Activated CD8-positive, alpha-beta T cell treated with anti-CD3 and anti-CD28 coated beads, Interleukin-2, amount 10 ng/mL, durations not matched to agents 7 days and 5 days (primary cell): Measurements from ENCODE around the gene PDIA4. TPM values are rescaled to one million over a fixed set of nuclear protein-coding genes. Genes with fewer than 3 reads are reported as not detected.
A peak's percentile ranks its signal among the peaks of the same experiment; 100 is the strongest.

Experiments used
- ATAC-seq: fragments of 150-1000 bp; cut with Tn5 transposase; one replicate; pipeline ENCODE4 v1.10.0; 2021; ENCODE audit warnings: moderate library complexity
- CTCF ChIA-PET: fragments of 350-600 bp; sonication (Branson Sonifier 250); formaldehyde crosslinking; loops from one replicate; lab custom pipeline; 2021; ENCODE audit warnings: antibody characterized with exemption; lab: Charles Lee
- POLR2A ChIA-PET: fragments of 350-600 bp; sonication (Branson Sonifier 250); formaldehyde crosslinking; loops from one replicate; lab custom pipeline; 2021; ENCODE audit warnings: antibody characterized with exemption; lab: Charles Lee
- DNase-seq: peaks from one replicate; pipeline ENCODE4 v3.0.0-alpha.2; 2020
- H3K27ac Mint-ChIP-seq: one replicate; pipeline ENCODE4 v1.8.0; 2021; ENCODE audit warnings: mild to moderate bottlenecking, mixed read lengths
- H3K27me3 Mint-ChIP-seq: one replicate; pipeline ENCODE4 v1.8.0; 2021; ENCODE audit warnings: low read depth, mixed read lengths
- H3K36me3 Mint-ChIP-seq: one replicate; pipeline ENCODE4 v1.8.0; 2021; ENCODE audit warnings: low read depth, mixed read lengths
- H3K4me1 Mint-ChIP-seq: one replicate; pipeline ENCODE4 v1.8.0; 2021; ENCODE audit warnings: low read depth, mixed read lengths
- H3K4me3 Mint-ChIP-seq: one replicate; pipeline ENCODE4 v1.8.0; 2021; ENCODE audit warnings: mild to moderate bottlenecking, mixed read lengths
- H3K9me3 Mint-ChIP-seq: one replicate; pipeline ENCODE4 v1.8.0; 2022; ENCODE audit warnings: mixed read lengths; ENCODE audit not compliant: insufficient read depth
- total RNA-seq, 2 experiments: library from RNA; stranded (reverse); gene quantifications; one replicate each; pipeline ENCODE4 v1.2.3, GENCODE V29; 2021

Gene PDIA4
- total RNA-seq, 2 experiments from 2014 or later: 90.6 to 92.2 TPM

DNA sequence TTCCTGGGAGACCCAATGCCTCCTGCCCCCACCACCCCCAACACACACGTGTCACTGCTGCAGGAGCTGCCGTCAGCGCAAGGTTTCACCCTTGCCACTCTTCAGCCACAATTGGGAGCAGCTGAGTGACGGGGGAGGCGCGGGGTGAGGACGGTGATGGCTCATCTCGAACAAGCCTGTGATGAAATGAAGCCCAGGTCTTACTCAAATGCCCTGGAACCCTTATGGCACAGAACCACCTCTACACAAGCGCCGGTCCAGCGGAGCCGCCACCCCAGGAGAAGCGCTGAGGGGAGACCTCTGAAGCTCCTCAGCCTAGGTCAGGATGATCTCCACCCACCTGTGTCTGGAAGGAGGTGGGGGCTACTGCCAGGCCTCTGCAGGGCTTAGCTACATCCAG, 25.7 kb downstream of the PDIA4 start:
- POLR2A ChIA-PET: interaction anchor here (1.6 kb wide), 1 partner anchor 19 kb away, joined by 6 read pairs; no protein-coding TSS in a partner anchor
- peaks cover 3% of the 10 kb centered on the region for H3K4me1 Mint-ChIP-seq
- no peaks in the 10 kb centered on the region for H3K27me3 Mint-ChIP-seq
- ATAC-seq (no peak), DNase-seq (no peak)
- H3K36me3 Mint-ChIP-seq: peaks cover 35% of the 10 kb centered on the region
- no peaks in the 10 kb centered on the region for H3K9me3 Mint-ChIP-seq
- H3K27ac Mint-ChIP-seq: no peak overlapping the region
- CTCF ChIA-PET: interaction anchor here (2.5 kb wide), 1 partner anchor 63 kb away, joined by 12 read pairs; no protein-coding TSS in a partner anchor
- no peak overlapping the region for H3K4me3 Mint-ChIP-seq

DNA sequence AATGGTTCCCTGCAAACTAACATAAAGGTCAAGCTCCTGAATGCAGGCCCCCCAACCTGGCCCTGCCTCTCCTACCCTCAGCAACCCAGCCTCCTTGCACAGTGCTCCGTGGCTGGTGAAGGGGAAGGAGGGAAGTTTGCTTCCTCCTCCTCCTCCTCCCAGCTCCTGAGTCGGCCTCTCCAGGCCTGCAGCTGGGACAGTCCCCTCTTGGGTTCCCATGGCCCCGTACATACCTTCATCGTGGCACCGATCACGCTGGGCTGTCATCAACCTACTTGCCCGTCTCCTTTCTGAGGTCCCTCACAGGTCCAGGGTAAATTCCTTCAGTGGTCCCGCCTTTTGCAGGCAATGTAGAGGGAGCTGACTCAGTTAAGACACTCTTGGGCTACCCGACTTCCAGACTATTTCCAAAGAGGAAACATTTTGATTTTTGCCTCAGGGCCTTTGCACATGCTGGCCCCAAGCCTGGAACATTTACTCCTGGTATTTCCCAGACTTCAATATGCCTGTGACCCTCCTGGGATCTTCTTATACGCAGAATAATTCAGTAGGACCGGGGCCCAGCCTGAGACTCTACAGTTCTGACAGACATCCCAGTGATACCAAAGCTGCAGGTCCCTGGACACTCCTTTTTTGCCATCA, 26.8 kb downstream of the PDIA4 start:
- CTCF ChIA-PET: interaction anchor here (0.5 to 2.5 kb wide), 3 partner anchors 60 to 64 kb away, joined by 3 to 13 read pairs (median 12); no protein-coding TSS in a partner anchor
- Mint-ChIP-seq H3K27ac (no peak overlapping the region), H3K9me3 (no peaks in the 10 kb centered on the region), H3K36me3 (peaks cover 30% of the 10 kb centered on the region), H3K27me3 (no peaks in the 10 kb centered on the region), H3K4me3 (no peak overlapping the region), H3K4me1 (peaks cover 3% of the 10 kb centered on the region)
- POLR2A ChIA-PET: interaction anchor here (1.6 kb wide), 1 partner anchor 18 kb away, joined by 6 read pairs; no protein-coding TSS in a partner anchor
- no peak for ATAC-seq
- no peak for DNase-seq

DNA sequence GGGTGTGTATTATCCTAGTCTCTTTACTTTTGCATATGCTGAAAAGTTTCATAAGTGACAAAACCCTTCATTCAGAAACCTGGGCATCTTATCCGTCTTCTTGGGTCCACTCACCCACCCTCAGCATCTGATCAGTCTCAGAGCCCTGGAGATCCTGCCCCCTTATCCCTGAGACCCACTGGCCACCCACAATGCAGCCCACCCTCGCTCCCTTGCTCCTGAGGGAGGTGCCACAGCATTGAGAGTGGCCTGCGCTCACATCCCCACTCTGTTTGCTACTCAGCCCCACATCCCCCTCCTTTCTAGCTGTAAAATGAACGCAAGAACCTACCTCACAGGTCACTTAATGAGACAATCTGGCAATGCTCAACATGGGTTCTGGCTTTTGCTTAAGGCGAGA, 27.3 kb downstream of the PDIA4 start:
- Mint-ChIP-seq H3K4me3 (no peak overlapping the region), H3K27me3 (no peaks in the 10 kb centered on the region), H3K9me3 (no peaks in the 10 kb centered on the region), H3K27ac (no peak overlapping the region), H3K36me3 (peaks cover 26% of the 10 kb centered on the region), H3K4me1 (peaks cover 3% of the 10 kb centered on the region)
- CTCF ChIA-PET: interaction anchor here (2.1 kb wide), 1 partner anchor 65 kb away, joined by 13 read pairs; no protein-coding TSS in a partner anchor
- DNase-seq (no peak), ATAC-seq (no peak)
- POLR2A ChIA-PET: no interaction called here

DNA sequence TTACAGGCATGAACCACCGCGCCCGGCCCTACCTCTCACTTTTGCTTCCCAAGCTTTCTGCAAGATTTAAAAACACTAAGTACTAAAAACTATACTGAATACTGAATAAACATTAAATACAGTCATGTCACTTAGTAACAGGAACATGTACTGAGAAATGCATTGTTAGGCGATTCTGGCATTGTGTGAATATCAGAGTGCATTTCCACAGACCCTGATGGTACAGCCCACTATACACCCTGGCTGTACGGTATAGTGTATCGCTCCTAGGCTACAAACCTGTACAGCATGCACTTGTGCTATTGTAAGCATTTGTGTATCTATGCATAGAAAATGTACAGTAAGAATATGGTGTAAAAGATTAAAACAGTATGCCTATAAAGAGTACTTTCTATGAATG, 29.1 kb downstream of the PDIA4 start:
- Mint-ChIP-seq H3K36me3 (peaks cover 21% of the 10 kb centered on the region), H3K9me3 (no peaks in the 10 kb centered on the region), H3K27ac (no peak overlapping the region), H3K4me1 (no peaks in the 10 kb centered on the region), H3K4me3 (no peak overlapping the region), H3K27me3 (no peaks in the 10 kb centered on the region)
- DNase-seq: no peak
- CTCF ChIA-PET: interaction anchor here (0.7 to 2.1 kb wide), 3 partner anchors 9 to 66 kb away, joined by 3 to 13 read pairs (median 3); no protein-coding TSS in a partner anchor
- ATAC-seq: no peak
- POLR2A ChIA-PET: interaction anchor here (0.6 kb wide), 1 partner anchor 9 kb away, joined by 3 read pairs; no protein-coding TSS in a partner anchor

DNA sequence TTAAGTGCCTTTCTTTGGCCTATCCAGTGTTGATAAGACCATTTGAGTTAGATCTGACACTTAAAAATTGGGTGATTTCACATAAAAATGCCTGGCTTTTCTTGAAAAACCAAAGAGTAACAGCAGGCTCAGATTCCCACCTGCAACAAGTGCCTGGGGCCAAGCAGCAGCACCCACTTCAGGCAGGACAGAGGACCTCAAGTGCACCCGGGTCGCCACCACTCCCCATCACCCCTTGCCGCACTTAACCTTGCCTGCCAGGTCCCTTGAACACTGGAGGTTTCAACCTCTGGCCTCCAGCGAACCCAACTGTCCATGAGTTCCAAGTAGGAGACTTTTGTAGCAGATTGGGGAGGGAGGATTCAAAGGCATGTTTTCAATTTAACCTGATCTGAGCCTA, 30.8 kb downstream of the PDIA4 start:
- no peaks in the 10 kb centered on the region for H3K4me1 Mint-ChIP-seq
- peaks cover 6% of the 10 kb centered on the region for H3K36me3 Mint-ChIP-seq
- no peaks in the 10 kb centered on the region for H3K9me3 Mint-ChIP-seq
- H3K27me3 Mint-ChIP-seq: no peaks in the 10 kb centered on the region
- ChIA-PET POLR2A (no interaction called here), CTCF (no interaction called here)
- H3K4me3 Mint-ChIP-seq: no peak overlapping the region
- ATAC-seq: no peak
- no peak overlapping the region for H3K27ac Mint-ChIP-seq
- no peak for DNase-seq

DNA sequence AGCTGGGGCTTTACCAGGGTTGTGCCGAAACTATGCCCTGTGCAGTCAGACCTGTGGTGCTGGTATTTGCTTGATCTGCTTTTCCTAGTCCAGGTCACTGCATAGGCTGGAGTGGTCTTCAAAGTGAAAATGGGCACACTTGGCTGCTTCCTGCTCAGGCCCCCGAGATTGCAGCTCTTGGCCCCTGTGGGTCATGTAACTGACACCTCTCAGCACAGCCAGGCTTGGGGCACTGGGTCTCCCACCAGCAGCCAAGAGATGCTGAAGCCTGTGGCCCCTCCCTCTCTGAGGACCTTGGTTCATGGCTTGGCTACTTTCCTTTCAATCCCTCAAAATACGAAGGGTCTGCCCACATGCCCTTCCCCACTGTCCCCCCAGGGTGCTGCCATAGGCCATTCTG, 33.7 kb downstream of the PDIA4 start:
- H3K36me3 Mint-ChIP-seq: no peaks in the 10 kb centered on the region
- CTCF ChIA-PET: interaction anchor here (2.1 to 2.7 kb wide), 2 partner anchors 11 to 71 kb away, joined by 5 to 11 read pairs; no protein-coding TSS in a partner anchor
- ATAC-seq (no peak), DNase-seq (no peak)
- H3K4me1 Mint-ChIP-seq: no peaks in the 10 kb centered on the region
- POLR2A ChIA-PET: no interaction called here
- H3K27me3 Mint-ChIP-seq: peaks cover 6% of the 10 kb centered on the region
- no peak overlapping the region for H3K4me3 Mint-ChIP-seq
- H3K27ac Mint-ChIP-seq: no peak overlapping the region
- no peaks in the 10 kb centered on the region for H3K9me3 Mint-ChIP-seq

DNA sequence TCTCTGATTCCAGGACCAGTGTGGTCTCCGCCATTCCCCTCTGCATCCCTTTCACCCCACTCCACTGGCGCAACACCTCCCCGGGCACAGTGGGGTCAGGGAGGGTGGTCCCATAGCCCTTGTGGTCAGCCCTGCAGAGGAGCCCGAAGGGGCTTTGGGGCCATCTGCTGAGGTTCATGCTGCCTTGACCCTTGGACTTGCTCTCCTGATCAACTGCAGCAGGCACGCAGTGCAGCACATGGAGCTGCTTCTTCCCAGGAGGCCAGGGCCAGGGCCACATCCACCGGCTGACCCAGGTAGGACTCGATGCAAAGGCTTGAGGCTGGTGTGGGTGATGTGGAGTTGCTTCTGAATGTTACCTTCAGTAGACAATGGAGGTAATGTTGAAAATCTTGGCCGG, 35.1 kb downstream of the PDIA4 start:
- Mint-ChIP-seq H3K9me3 (no peaks in the 10 kb centered on the region), H3K4me1 (peaks cover 6% of the 10 kb centered on the region), H3K36me3 (no peaks in the 10 kb centered on the region), H3K27me3 (peaks cover 10% of the 10 kb centered on the region), H3K4me3 (no peak overlapping the region), H3K27ac (no peak overlapping the region)
- ChIA-PET CTCF (interaction anchor here (0.9 to 2.7 kb wide), 4 partner anchors 11 to 73 kb away, joined by 3 to 11 read pairs (median 4); no protein-coding TSS in a partner anchor), POLR2A (no interaction called here)
- DNase-seq (no peak), ATAC-seq (no peak)

DNA sequence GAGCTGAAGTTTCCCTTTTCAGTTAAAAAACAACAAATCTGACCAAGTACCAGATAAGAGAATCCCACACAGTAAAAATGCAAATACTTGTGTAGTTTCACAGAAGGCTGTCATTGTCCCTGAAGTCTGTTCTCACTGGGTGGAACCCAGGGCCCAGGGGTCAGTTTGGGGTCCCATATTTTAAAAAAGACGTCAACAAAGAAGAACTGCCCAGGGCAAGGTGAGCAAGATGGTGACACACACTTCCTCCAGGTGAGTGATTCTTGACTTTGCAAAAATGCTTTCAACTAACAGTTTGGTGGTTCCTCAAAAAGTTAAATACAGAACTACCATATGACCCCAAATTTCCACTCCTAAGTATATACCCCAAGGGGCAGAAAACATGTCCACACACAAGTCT, 36.8 kb downstream of the PDIA4 start:
- DNase-seq: no peak
- Mint-ChIP-seq H3K4me1 (peaks cover 18% of the 10 kb centered on the region), H3K27ac (no peak overlapping the region), H3K36me3 (no peaks in the 10 kb centered on the region), H3K9me3 (no peaks in the 10 kb centered on the region), H3K4me3 (no peak overlapping the region), H3K27me3 (peaks cover 10% of the 10 kb centered on the region)
- ChIA-PET CTCF (interaction anchor here (1.1 to 1.6 kb wide), 2 partner anchors 14 to 74 kb away, joined by 4 to 6 read pairs; no protein-coding TSS in a partner anchor), POLR2A (no interaction called here)
- no peak for ATAC-seq

DNA sequence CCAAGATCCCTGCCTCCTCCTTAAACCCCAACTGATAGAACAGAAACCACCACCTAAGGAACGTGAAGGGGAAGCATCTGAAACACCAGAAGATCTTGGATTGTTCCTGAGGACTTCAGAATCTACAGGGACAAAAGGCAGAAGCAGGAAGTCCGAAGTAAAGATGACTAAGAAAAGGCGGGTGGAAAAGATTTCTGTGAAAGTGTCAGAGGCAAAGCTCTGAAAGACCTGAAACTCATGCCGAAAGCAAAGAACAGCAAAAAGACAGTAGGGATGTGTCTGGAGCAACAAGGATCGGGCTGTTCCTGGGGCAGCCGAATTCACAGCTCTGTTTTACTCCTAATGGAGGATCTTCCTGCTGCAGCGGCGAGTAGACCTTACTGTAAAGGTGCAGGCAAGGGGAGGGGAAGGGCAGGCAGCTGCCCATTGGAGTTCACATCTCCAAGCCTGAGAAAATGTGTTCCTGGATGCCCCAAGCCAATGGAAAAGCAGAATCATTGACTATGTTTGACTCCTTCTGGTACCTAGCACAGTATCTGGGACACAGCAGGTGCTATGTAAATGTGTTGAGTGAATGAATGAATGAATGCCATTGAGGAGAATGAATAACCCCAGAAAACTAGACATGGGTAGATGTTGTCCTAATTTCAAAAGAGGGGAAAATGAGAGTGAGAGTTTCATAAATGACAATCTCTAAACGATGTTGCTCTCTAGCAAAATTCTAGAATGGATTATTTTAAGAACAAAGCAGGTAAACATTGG, 40.4 kb downstream of the PDIA4 start:
- H3K9me3 Mint-ChIP-seq: no peaks in the 10 kb centered on the region
- peaks cover 24% of the 10 kb centered on the region for H3K27me3 Mint-ChIP-seq
- peaks cover 46% of the 10 kb centered on the region for H3K4me1 Mint-ChIP-seq
- H3K27ac Mint-ChIP-seq: peak overlapping the region; percentile 97
- no peak for ATAC-seq
- no peaks in the 10 kb centered on the region for H3K36me3 Mint-ChIP-seq
- ChIA-PET CTCF (interaction anchor here (1.0 to 2.5 kb wide), 5 partner anchors 18 to 101 kb away, joined by 4 to 34 read pairs (median 5); no protein-coding TSS in a partner anchor), POLR2A (interaction anchor here (0.7 to 1.3 kb wide), 8 partner anchors 19 to 290 kb away, joined by 3 to 4 read pairs (median 3); partner anchors contain the start of gene ZNF398)
- peak overlapping the region; percentile 97 for H3K4me3 Mint-ChIP-seq
- no peak for DNase-seq

DNA sequence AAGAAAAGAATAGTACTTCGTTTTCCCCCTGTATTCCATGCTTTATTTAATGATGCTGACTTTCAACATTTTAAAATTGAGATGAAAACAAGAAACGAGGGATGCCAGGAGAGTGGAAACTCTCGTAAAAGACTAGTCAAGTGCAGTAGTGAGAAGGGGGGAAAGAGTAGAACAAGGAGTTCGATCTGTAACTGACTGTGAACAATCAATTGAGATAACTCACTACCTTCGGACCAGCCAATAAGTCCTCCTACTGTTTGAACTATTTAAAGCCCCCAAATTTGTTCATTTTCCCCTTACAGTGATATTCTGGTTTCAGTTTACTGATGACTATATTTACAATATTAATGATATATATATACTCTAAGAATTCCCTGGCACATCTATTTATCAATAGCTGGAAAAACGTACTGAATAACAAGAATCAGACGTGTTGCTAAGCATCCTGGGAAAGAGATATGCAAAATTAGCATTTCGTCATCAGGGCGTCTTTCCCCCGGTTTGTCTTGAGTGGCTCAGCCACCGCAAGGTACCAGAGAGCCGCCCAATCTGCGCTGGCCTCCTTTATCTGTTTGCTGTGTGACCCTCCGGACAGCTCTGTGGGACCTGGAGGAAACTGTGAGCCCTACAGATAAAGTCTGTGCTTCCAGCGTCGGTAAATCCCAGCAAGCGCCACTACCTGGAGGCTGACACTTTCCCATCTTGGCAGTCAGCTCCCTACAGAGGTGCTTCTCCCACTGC, 41.1 kb downstream of the PDIA4 start:
- POLR2A ChIA-PET: interaction anchor here (0.6 to 1.3 kb wide), 8 partner anchors 20 to 706 kb away, joined by 3 to 4 read pairs (median 3); partner anchors contain the start of gene ZNF398
- peaks cover 46% of the 10 kb centered on the region for H3K4me1 Mint-ChIP-seq
- H3K36me3 Mint-ChIP-seq: no peaks in the 10 kb centered on the region

DNA sequence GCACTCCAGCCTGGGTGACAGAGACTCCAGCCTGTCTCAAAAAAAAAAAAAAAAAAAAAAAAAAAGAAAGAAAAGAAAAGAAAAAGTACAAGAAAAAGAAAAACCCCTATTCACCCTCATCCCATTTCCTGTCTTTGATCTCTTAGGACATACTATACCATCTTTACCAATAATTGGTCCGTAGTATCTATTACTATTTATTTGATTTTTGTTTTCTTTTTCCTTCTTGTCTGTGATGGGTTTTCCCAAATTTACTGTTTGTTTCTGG, 41.6 kb downstream of the PDIA4 start:
- H3K27me3 Mint-ChIP-seq: peaks cover 21% of the 10 kb centered on the region
- H3K9me3 Mint-ChIP-seq: no peaks in the 10 kb centered on the region
- H3K27ac Mint-ChIP-seq: peak overlapping the region; percentile 97
- ATAC-seq: no peak
- H3K4me3 Mint-ChIP-seq: peak overlapping the region; percentile 97
- H3K36me3 Mint-ChIP-seq: no peaks in the 10 kb centered on the region
- POLR2A ChIA-PET: interaction anchor here (0.6 to 1.2 kb wide), 3 partner anchors 45 to 706 kb away, joined by 3 to 4 read pairs (median 3); no protein-coding TSS in a partner anchor
- DNase-seq: no peak
- CTCF ChIA-PET: interaction anchor here (1.2 to 2.5 kb wide), 4 partner anchors 19 to 102 kb away, joined by 3 to 34 read pairs (median 4); no protein-coding TSS in a partner anchor
- peaks cover 46% of the 10 kb centered on the region for H3K4me1 Mint-ChIP-seq

More for the DNA sequence above, 41.1 kb downstream of the PDIA4 start:
- Mint-ChIP-seq H3K4me3 (peak overlapping the region; percentile 97), H3K27me3 (peaks cover 24% of the 10 kb centered on the region), H3K9me3 (no peaks in the 10 kb centered on the region), H3K27ac (peak overlapping the region; percentile 97)
- ATAC-seq (peak; percentile 86), DNase-seq (peak; percentile 89)
- CTCF ChIA-PET: interaction anchor here (1.0 to 2.5 kb wide), 5 partner anchors 19 to 102 kb away, joined by 4 to 34 read pairs (median 5); no protein-coding TSS in a partner anchor
